ENCODE results near the gene PRAMEF5.
"Not testable (repeated sequence)": the region's sequence is repeated elsewhere in the genome, so short reads cannot be mapped to it uniquely, and the experiment has no call there.

PRAMEF5 gene

DNA sequence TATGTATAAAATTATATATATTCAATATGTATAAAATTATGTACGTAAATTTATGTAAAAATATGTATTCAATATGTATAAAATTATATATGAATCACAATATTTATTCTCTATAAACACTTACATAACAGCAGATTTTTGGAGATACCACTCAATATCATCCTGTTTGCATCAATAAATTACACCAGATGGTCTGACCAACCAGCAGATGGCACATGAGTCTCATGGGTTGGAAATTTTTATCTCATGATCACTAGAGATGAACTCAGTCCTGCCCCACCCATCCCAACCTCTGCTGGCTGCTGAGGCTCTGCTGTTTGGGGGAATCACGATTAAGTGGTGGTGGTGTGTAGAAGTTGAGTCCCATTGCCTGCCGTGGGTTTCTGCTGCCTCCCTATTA is 25.6 kb downstream of the PRAMEF5 start:
- not testable (repeated sequence) for DNase-seq

DNA sequence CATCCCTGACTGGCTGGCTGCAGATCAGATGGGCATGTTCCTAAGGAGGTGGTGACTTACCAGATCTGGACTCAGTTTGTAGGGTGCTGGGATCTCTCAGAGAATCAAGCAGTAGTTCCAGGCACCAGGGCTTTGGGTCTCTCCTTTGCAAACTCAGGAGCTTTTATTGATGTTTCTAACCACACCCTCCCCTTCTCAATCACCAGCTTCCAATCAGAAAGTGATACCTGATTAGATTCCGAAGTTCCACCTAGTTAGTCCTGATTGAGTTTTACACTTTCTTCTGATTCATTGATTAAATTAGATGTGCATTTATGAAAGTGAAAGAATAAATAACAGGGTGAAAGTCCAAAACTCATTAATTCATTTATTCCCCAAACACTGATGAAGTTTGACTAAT is 31.0 kb downstream of the PRAMEF5 start, which contains the start of gene PRAMEF8:
Gene PRAMEF8 (minus strand): TSS at position 101 of the 400 bp plus-strand sequence. CDS start 1,046 bp downstream, outside the sequence.
- not testable (repeated sequence) for DNase-seq

DNA sequence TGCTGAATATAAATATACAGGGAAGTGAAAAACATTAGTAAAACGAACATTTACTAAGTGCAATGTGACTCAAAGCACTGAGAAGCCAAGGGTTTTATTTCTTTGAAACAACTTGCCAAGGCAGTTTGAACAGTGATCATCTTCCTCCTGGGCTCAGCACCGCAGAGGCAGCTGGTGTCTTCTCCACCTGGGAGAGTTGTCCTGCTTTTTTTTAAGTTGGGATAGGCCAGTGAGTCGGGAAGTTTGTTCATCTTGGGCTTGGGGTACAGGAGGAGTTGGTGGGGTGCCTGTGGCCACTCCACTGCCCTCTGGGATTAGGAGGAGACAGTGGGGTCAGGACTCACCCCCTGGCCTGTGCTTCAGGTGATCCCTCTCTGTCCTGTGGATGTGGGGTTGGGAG is 35.0 kb downstream of the PRAMEF5 start:
- not testable (repeated sequence) for DNase-seq

DNA sequence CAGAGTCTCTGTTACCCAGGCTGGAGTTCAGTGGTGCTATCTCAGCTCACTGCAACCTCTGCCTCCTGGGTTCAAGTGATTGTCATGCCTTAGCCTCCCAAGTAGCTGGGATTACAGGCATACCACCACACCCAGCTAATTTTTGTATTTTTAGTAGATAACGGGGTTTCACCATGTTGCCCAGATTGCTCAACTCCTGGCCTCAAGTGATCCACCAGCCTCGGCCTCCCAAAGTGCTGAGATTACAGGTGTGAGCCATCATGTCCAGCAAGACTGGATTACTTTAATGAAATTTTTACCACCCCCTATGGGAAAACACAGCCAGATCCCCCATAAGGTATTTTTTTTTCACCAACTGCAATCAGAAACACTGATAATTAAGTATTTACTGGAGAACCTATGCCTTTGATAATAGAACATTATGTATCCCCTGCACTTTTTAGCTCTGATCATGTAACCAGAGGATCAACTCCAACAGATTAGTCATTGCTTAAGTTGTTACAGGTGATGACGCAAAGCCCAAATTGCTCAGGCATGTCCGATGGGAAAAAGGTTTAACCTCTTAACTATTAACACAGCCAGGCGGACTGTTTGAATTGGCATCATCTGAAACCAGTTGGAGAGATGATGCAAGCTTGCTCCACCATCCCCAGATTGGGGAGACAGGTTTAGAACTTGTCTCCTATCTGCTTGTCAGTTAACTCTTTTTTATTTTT is 43.4 kb downstream of the PRAMEF5 start:
- not testable (repeated sequence) for DNase-seq

DNA sequence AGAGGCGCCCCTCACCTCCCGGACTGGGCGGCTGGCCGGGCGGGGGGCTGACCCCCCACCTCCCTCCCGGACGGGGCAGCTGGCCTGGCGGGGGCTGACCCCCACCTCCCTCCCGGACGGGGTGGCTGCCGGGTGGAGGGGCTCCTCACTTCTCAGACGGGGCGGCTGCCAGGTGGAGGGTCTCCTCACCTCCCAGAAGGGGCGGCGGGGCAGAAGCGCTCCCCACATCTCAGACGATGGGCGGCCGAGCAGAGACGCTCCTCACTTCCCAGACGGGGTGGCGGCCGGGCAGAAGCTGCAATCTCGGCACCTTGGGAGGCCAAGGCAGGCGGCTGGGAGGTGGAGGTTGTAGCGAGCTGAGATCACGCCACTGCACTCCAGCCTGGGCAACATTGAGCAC is 44.7 kb downstream of the PRAMEF5 start:
- not testable (repeated sequence) for DNase-seq

DNA sequence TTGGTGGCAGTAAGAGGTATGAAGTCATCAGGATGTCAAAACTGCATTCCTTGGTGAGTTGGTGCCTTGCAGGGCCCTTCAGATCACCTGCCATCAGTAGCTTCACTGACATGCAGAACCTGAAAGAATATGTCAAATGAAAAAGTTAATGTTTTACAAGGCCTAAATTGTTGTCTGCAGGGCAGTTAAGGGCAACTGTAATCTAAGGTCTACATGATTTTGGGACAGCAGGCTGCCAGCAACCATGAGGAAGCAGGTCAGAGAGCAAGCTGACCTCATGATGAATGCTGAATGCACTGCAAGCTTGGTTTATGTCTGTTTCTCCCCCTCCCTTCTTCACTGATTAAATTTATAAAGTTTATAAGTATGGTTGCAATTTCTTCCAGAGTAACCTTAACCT is 48.2 kb downstream of the PRAMEF5 start:
- not testable (repeated sequence) for DNase-seq

DNA sequence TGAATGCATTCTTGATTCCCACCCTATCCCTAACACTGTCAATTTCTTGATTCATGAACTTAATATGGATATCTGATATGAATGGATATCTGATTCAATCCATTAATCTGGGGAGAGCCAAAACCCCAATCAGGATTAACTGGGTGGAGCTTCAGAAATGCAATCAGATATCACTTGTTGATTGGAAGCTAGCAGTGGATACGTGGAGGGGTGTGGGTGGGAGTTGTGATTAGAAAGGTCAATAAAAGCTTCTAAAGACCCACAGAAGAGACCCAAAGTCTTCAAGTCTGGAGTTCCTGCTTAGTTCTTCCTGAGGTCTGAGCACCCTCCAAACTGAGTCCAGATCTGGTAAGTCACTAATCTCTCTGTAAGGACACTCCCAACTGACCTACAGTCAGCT is 49.2 kb downstream of the PRAMEF5 start, which contains the start of gene PRAMEF33:
Gene PRAMEF33 (plus strand): TSS at position 301 of the 400 bp plus-strand sequence. CDS start 2,416 bp downstream, outside the sequence.
- DNase-seq, result not testable (repeated sequence)
